HG02642 (cell line): Measurements from ENCODE around the gene ZNF521.

Experiments used
- ATAC-seq: cut with Tn5 transposase; IDR thresholded peaks from one replicate; pipeline ENCODE4 v1.9.1; 2021; ENCODE audit warnings: mild to moderate bottlenecking; ENCODE audit not compliant: unreplicated experiment, poor library complexity

ZNF521 gene

DNA sequence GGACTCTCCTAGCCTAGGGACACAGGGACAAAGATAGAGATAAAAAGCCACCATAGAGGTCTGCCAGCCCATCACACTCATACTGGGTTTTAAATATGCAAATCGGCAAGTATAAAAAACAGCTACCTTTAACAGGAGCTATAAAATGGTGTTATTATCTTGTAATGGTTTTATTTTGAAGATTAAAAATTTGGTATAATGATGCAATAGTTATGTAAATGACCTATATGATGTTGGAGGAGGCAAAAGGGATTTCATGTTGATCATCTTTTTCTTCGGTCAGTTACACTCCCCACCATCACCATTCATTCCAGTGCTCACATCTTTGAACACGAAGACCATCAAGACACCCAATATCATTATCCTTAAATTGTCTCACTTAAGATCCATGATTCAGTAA lies 11.2 kb downstream of the ZNF521 start:
- no peak for ATAC-seq

DNA sequence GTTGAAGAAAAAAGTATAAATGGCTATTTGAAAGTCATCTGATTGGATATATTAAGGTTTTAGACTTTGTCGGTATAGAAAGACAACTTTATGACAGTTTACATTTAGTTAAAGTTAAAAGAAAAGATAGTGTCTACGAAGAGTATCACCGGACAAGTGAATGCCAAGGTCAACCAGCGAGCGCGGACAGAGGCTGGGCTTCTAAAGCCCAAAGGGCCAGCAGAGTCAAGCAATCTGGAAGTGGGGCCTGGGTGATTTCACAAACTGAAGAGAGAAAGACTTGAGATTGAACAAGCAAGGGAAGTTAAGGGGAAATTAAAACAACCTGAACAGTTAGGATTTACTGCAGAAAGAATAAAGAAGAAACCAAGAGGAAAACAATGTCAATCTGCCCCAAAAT lies 16.3 kb downstream of the ZNF521 start:
- ATAC-seq: no peak

DNA sequence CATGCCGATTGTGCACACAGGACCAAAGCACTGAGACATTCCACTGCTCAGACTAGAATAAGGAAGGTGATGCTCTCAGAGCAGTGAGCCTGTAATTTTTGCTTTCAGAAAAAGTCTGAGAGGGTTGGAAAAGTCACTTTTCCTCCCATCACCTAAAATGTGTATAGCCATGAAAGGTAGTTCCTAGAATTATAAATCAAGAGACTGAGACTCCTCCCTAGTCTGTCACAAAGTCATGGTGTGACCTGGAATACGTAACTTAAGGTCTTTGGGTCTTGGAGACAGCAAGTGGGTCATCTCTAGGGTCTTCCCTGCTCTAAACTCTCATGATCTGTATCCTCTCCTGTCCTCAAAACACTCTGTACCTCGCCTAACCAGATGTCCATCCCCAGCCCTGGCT lies 16.9 kb downstream of the ZNF521 start:
- ATAC-seq: no peak

DNA sequence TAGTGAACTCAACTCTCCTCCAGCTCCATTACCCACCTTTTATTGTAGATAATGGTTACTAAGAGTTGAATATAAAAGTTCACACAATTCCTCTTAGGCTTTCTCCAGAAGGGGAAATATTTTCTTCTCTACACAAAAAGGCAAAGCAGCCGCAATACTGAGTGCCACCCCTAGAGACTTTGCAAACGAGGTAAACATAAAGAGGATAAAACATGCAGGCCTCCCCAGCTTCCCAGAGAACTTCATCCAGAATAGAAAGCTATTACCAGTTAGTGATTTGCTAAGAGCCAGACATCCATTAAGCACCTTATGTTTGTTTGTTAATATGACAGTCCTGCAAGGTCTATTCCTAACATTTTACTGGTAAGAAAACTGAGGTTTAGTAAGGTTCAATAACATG lies 17.4 kb downstream of the ZNF521 start:
- no peak for ATAC-seq

DNA sequence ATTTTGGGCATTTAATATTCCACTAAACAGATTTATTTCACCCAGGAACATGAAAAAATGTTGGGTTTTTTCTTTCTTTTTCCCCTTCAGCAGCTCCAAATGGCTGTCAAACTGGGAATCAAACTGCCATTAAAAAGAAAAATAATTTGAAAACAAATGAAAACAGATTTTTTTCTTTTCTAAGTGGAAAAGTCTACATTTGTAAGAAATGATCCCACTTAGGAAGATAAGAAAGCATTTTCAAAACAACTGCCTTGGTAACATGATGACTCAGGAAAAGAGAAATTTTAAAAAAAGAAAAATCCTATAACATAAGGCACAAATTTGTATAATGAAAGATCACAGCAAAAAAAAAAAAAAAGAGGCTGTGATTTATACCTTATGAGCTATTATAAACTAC lies 20.0 kb downstream of the ZNF521 start:
- ATAC-seq: no peak

DNA sequence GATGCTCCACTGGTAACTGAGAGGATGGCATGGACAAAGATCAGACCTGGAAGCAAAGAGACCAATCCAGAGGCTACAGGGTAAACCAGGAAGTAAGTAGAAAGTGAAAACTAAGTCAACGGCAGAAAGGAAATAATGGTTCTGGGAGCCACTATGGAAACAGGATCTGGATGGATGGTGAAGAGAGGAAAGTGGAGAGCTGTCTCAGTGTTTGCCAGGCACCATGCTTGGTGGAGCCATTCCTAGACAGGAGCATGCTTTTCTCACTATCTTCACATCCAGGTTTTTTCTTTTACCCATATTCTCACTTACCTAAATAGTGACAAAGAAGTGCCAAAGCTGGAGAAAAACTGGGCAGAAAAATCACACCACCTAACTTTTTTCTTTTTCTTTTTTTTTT lies 22.2 kb downstream of the ZNF521 start:
- no peak for ATAC-seq

DNA sequence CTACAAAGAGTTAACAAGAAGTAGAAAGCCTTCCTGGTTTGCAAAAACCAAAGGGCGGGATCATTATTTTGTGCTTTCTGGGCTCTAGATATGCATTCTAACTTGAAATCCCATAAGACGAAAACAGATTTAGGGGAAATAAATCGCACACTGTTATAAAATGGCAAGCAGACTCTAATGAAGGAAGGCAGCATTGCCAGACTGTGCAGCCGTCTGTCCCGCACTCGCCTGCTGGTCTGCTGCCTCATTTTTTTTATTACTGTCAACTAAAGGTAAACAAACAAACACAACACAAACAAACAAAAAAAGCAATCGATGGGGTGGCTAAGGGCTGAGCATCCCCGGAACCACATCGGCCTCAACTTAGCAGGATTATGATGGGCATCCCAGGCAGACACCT lies 24.4 kb downstream of the ZNF521 start:
- no peak for ATAC-seq

DNA sequence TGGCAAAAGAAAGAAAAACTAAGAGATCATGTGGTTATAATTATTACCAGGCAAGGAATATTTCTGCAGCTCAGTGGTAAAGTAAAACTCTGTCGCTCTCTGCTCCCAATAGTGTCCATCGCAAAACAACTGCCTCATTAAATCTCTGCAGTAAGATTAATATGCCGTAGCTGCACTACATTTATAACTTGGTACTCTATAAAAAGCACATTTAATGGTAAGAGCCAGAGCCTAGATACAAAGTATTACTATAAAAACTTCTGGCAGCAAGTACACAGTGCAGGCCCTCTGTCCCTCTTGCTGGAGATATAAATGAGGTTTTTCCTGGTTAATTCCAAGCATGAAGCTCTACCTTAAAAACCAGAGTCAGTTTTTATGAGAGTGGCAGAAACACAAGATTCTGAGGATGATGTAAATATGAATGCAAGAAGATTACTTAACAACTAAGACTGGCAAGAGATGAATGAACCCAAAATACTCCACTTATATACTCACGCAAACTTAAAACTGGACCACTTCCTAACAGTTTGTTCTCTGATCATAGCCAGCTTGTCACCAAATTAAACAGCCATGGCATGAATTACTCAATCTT lies 25.5 kb downstream of the ZNF521 start:
- ATAC-seq: no peak

DNA sequence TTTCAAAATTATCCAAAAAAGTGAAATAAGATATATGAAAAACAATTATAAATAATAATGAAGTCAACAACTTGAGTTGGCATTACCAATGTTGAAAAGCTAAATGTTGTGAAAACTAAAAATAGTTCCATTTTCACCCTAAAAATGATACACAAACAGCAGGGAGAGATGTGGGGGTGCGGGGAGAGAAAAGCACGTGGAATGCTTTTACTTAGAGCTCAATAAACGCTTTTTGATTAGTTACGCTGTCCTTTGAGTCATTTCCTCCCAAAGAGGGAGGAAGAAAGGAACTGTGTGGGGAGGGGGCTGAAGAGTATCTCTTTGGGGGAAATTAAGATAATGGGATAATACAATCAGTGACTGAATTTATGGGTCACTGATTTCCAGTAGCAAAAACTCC lies 29.2 kb downstream of the ZNF521 start:
- ATAC-seq: no peak

DNA sequence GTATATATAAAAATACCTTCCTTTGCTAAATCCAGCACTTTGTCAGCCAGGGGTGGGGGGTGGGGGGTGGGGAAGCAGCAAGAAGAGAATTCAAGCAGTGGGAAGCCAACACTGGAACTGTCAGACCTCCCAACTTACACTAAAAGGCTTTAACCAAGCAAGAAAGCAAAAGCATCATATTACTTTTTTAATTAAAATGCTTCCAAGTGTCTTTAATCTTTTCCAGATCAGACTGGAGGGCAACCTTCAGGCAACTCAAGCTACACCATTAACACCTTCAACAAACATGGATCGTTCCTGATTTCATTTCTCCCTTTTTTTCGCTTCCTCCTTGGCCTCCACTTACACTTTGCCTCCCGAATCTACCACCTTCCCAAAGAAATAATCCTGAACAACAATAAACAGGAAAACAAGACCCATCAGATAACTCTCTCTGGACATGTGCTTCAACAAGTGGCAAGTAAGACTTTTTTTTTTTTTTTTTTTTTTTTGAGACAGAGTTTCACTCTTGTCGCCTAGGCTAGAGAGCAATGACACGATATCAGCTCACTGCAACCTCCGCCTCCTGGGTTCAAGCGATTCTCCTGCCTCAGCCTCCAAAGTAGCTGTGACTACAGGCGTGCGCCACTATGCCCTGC lies 35.5 kb downstream of the ZNF521 start:
- ATAC-seq: no peak

DNA sequence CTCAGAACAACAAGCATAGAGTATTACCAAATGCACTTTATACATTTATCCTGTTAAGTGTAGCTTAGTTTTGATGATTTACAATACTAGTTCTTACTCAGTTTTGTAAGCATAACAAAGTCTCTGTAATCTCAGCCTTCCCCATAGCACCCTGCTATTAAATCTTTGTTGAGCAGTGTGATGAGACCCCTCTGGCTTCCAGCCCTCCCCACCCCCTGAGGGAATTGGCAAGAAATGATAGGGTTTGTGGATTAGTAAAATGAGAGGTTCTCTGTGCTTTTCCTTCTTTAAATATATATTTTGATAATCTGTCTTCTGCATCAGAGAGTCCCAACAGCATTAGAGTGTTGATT lies 37.2 kb downstream of the ZNF521 start:
- ATAC-seq: no peak

DNA sequence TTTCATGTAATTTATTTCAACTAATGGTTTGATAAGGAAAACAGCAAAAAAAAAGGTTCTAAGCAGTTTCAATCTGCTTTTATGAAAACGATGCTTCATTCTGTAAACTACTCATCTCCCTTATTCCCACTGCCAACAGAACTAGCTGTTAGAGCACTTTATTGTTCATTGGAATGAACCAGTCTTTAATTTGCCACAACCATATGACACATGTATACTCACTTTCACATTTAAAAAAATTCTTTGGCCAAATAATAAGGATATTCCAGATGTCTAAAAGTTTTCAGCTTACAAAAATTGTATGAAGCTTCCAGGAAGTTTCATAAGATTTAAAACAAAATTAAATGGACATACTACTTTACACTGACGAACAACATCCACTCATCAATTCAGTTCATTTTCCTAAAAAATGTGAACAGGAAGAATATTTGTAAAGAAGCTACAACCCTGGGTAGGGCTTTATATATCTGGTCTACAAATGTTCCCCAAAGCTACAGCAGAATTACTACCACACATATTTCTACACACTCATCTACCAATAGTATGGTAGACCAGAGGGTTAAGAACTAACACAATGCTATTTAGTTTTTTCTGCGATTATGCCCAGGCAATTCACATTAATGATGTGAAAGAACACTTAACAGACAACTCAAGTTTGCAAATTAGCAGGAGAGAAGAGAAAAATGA lies 37.7 kb downstream of the ZNF521 start:
- no peak for ATAC-seq

DNA sequence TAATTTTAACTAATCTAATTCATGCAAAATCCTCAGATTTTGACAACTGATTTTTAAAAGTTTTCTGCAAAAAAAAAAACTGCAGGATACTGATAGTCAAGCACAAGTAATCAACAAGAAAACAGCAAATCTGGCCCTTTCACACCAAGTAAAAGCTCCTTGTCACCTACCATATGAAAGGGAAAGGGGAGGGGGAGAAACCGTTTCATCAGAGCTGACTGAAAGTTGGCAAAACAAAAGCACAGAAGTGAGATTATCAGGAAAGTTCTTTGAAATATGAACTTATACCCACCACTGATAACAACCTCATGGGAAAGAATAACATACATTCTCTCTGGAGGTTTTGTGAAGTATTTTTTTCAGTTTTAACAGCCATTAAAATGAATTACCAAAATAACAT lies 38.7 kb downstream of the ZNF521 start:
- no peak for ATAC-seq

DNA sequence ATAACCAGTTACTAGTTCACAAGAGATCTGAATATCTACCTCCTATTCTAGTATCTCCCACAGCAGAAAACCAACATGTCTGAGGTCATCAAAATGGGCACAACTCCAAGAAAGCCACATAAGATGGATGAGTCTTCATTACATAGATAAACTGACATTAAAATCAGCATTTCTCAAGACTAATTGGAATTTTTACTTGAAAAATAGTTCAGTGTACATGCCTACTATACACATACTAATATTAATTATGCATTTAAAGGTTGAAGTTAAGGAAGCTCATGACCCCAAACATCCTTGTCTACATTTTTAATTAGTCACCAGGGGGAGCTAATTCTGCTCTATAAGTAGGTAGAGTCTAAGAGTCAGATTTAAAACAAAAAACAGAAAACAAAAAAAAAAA lies 41.9 kb downstream of the ZNF521 start:
- no peak for ATAC-seq

DNA sequence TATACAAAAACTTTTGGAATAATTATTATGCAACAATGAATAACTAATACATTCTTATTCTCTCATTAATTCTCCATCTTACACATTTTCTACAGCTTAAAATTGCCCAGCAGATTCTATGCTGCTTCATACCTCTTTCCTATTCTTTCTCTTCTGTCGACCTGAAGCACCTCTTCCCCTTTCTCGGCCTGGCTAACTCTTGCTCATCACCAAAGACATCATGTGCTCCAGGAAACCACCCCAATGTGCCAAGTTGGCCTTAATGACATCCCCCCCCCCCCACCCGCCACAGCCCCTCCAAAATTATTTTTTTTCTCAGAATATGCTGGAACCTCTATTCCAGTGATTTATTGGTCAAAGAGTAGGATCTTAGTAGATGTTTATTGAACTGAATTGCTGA lies 43.6 kb downstream of the ZNF521 start:
- ATAC-seq: no peak

DNA sequence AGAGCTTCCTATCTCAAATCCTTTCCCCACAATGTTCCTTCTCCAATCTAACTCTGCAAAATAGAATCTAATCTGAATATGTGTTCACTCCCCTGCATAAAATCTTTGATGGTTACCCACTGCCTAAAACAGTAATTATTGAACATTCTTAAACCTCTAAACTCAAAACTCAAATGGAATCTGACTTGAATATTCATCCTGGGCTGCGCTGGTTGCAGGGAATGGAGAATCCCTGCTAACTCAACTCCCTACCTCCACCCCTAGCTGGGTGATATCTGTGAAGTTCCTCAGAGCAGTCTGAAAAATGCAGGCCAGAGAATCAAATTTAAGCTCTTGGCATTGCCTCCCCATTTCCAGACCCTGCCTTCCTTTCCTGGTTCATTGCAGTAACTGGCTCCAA lies 44.8 kb downstream of the ZNF521 start:
- no peak for ATAC-seq

DNA sequence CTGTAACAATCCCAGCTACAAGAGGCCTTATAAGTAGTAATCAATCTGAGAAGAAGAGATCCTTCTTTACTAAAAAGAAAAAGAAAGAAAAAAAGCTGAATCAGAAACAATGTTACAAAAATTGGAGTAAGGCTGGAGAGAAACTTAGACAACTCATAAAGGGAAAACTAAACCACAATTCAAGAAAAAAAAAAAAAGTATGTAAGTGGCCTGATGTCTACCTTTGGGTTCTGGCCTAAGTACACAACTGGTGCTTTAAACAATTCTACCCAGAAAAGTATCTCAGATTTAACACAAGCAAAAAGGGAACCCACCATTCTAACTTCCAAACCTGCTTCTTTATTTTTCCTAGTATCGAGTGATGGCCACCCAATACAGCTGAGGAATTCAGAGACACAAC lies 45.3 kb downstream of the ZNF521 start:
- ATAC-seq: no peak

DNA sequence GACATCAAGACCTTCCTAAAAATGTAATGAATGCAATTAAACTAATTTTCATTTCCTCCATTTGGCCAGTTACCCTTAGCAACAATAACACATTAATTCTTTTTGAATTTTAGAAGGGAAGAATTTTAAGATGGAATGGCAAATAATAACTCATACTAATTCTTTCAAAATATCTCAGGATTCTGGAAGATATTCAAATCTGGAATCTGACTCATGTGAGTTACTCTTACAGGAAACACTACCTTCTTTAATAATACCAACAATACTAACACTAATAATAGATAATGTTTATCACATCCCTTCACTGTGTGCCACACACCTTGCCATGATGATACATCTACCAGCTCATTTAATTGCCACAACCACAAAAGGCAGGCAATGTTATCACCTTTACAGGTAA lies 46.4 kb downstream of the ZNF521 start:
- no peak for ATAC-seq

DNA sequence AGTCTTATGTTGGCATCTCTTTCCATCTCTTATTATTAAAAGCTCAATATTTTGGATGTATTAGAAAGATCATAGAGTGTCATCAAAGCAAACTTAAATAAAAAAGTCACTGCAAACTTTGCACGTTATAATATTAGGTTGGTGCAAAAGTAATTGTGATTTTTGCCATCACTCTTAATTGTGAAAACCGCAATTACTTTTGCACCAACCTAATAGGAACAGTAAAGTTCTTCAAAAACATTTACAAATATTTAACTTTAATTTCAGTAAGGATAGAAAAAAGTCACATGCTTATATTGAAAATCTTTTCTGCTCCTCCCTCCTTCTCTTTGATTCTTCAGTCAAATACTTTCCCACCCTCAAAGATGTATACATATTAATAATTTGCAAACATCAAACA lies 51.5 kb downstream of the ZNF521 start:
- no peak for ATAC-seq

DNA sequence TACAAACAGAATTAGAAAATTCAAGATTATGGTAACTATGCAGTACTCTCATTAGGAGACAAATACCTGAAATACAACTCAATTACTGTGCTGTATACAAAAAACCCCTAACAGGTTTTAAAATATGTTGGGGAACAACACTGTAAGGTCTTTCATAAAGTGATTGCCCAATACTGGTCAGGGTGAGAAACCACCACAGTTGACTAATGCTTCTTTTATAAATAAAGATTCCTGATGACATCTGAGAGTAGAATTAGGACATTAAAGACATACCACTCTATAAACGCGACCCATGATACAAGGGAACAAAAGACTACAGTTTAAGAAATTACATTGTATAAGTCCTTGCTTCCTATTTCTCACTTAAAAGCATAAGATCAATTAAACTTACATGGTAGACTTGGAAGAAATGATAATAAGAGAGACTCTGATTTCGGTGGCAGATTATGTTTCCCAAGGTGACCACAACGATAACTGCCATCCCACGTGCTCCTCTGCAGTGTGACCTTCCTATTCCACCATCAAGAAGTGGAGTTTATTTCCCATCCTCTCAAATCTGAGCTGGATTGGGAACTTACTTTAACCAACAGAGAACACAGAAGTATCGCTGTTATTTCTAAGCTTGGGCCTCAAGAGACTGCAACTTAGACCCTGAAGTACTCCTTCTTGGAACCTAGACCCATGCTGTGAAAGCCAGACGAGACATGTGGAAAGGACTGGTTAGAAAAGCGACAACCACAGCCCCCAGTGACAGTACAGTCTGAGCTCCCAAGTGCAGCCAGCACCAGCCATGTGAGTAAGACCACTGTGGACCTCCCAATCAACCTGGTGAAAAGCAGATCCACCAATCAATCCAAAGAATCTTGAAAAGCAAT lies 52.3 kb downstream of the ZNF521 start:
- ATAC-seq: no peak

DNA sequence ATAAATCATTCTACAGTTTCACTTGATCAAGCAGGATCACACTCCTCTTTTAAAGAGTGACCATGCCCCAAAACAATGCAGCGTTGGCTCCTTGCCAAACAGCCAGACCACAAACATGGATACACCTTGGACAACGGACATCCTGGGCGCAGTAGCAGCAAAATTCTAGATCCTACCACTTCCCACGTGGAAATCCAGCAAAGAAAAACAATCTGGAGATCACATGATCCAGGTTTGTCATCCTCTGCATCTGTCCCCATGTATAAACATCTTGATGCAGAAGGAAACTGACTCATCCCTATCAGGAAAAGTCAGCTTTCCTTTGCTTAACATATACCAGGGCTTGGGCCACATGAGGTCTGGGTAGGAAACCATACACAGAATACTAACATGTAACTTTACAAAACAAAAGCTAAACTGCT lies 53.1 kb downstream of the ZNF521 start:
- no peak for ATAC-seq
